WTC11 (cell line): ENCODE results near the gene DNAJC9. TPM values are rescaled to one million over a fixed set of nuclear protein-coding genes. Genes with fewer than 3 reads are reported as not detected.

Experiments
- ATAC-seq: fragments of 200-7000 bp; cut with Tn5 transposase; 2 replicates; pipeline ENCODE4 v1.10.0; 2021; ENCODE audit warnings: mild to moderate bottlenecking, moderate library complexity
- CTCF ChIA-PET: fragments of 300-600 bp; sonication (Branson Sonifier 250); formaldehyde crosslinking; loops from one replicate; lab custom pipeline; 2021; ENCODE audit warnings: antibody characterized with exemption; lab: Charles Lee
- POLR2A ChIA-PET: fragments of 350-600 bp; sonication (Branson Sonifier 250); formaldehyde crosslinking; loops from one replicate; lab custom pipeline; 2021; ENCODE audit warnings: antibody characterized with exemption; lab: Charles Lee
- DNase-seq: peaks from one replicate; pipeline ENCODE4 v3.0.0; 2021; ENCODE audit warnings: low spot score
- H3K27ac Mint-ChIP-seq: 2 replicates; pipeline ENCODE4 v1.8.0; 2021; ENCODE audit warnings: mixed read lengths
- H3K27me3 Mint-ChIP-seq: 2 replicates; pipeline ENCODE4 v1.8.0; 2021; ENCODE audit warnings: low read depth, mild to moderate bottlenecking, moderate library complexity, mixed read lengths
- H3K36me3 Mint-ChIP-seq: 2 replicates; pipeline ENCODE4 v1.8.0; 2021; ENCODE audit warnings: mixed read lengths
- H3K4me1 Mint-ChIP-seq: 2 replicates; pipeline ENCODE4 v1.8.0; 2022; ENCODE audit warnings: mixed read lengths
- H3K4me3 Mint-ChIP-seq: 2 replicates; pipeline ENCODE4 v1.8.0; 2021; ENCODE audit warnings: mild to moderate bottlenecking, moderate library complexity, mixed read lengths
- H3K9me3 Mint-ChIP-seq: 2 replicates; pipeline ENCODE4 v1.8.0; 2021; ENCODE audit warnings: mixed read lengths
- ATF3 ChIP-seq: sonication (generic); formaldehyde crosslinking; conservative IDR thresholded peaks from 2 replicates; pipeline ENCODE4 v1.8.1; 2022; ENCODE audit warnings: mild to moderate bottlenecking, missing genetic modification reagents
- ATF6 ChIP-seq: sonication (generic); formaldehyde crosslinking; IDR thresholded peaks from 2 replicates; pipeline ENCODE4 v1.8.1; 2023; ENCODE audit warnings: mild to moderate bottlenecking, missing genetic modification reagents
- CBFB ChIP-seq: sonication (generic); formaldehyde crosslinking; IDR thresholded peaks from 2 replicates; pipeline ENCODE4 v1.8.1; 2022; ENCODE audit warnings: mild to moderate bottlenecking, low read depth, missing genetic modification reagents
- CREM ChIP-seq: sonication (generic); formaldehyde crosslinking; IDR thresholded peaks from 2 replicates; pipeline ENCODE4 v1.8.1; 2022; ENCODE audit warnings: mild to moderate bottlenecking, missing genetic modification reagents, moderate library complexity
- ELF4 ChIP-seq: sonication (generic); formaldehyde crosslinking; IDR thresholded peaks from 2 replicates; pipeline ENCODE4 v1.8.1; 2022; ENCODE audit warnings: low read depth, mild to moderate bottlenecking, moderate library complexity, missing genetic modification reagents
- ESRRA ChIP-seq: sonication (generic); formaldehyde crosslinking; IDR thresholded peaks from 2 replicates; pipeline ENCODE4 v1.8.1; 2022; ENCODE audit warnings: mild to moderate bottlenecking, missing genetic modification reagents, borderline replicate concordance
- FOXP4 ChIP-seq: sonication (generic); formaldehyde crosslinking; IDR thresholded peaks from 2 replicates; pipeline ENCODE4 v1.8.0; 2022; ENCODE audit warnings: mild to moderate bottlenecking, missing genetic modification reagents
- HMGA2 ChIP-seq: fragments of 250-450 bp; sonication (Bioruptor Pico); IDR thresholded peaks from 2 replicates; pipeline ENCODE4 v1.4.0; 2021; ENCODE audit warnings: mild to moderate bottlenecking, moderate library complexity
- IRF2 ChIP-seq: sonication (generic); formaldehyde crosslinking; IDR thresholded peaks from 2 replicates; pipeline ENCODE4 v1.8.0; 2022; ENCODE audit warnings: low read depth, missing genetic modification reagents, borderline replicate concordance
- JUN ChIP-seq: sonication (generic); formaldehyde crosslinking; IDR thresholded peaks from 2 replicates; pipeline ENCODE4 v1.8.0; 2023; ENCODE audit warnings: mild to moderate bottlenecking, missing genetic modification reagents
- KAT7 ChIP-seq: sonication (generic); formaldehyde crosslinking; IDR thresholded peaks from 2 replicates; pipeline ENCODE4 v1.8.1; 2023; ENCODE audit warnings: missing genetic modification reagents, mild to moderate bottlenecking, borderline replicate concordance
- MAX ChIP-seq: sonication (generic); formaldehyde crosslinking; IDR thresholded peaks from 2 replicates; pipeline ENCODE4 v1.8.0; 2022; ENCODE audit warnings: mild to moderate bottlenecking, missing genetic modification reagents
- MYBL2 ChIP-seq: sonication (generic); formaldehyde crosslinking; IDR thresholded peaks from 2 replicates; pipeline ENCODE4 v1.8.1; 2023; ENCODE audit warnings: mild to moderate bottlenecking, moderate library complexity, missing genetic modification reagents
- NFATC4 ChIP-seq: fragments of 250-450 bp; sonication (Bioruptor Pico); IDR thresholded peaks from 2 replicates; pipeline ENCODE4 v1.9.0; 2021; ENCODE audit warnings: mild to moderate bottlenecking
- NR1H2 ChIP-seq: sonication (generic); formaldehyde crosslinking; IDR thresholded peaks from 2 replicates; pipeline ENCODE4 v1.9.0; 2021; ENCODE audit warnings: mild to moderate bottlenecking, moderate library complexity, missing genetic modification reagents
- NR2C2 ChIP-seq: sonication (generic); formaldehyde crosslinking; IDR thresholded peaks from 2 replicates; pipeline ENCODE4 v1.8.0; 2022; ENCODE audit warnings: mild to moderate bottlenecking, missing genetic modification reagents
- RORB ChIP-seq: fragments of 250-450 bp; sonication (Bioruptor Pico); IDR thresholded peaks from 2 replicates; pipeline ENCODE4 v1.9.0; 2021; ENCODE audit warnings: mild to moderate bottlenecking
- SMAD3 ChIP-seq: sonication (generic); formaldehyde crosslinking; IDR thresholded peaks from 2 replicates; pipeline ENCODE4 v1.8.0; 2022; ENCODE audit warnings: missing genetic modification reagents, mild to moderate bottlenecking, borderline replicate concordance
- SP1 ChIP-seq: sonication (generic); formaldehyde crosslinking; conservative IDR thresholded peaks from 2 replicates; pipeline ENCODE4 v1.8.1; 2022; ENCODE audit warnings: missing genetic modification reagents
- TEAD1 ChIP-seq: sonication (generic); formaldehyde crosslinking; IDR thresholded peaks from 2 replicates; pipeline ENCODE4 v1.8.0; 2022; ENCODE audit warnings: mild to moderate bottlenecking, missing genetic modification reagents
- USF2 ChIP-seq: sonication (generic); formaldehyde crosslinking; IDR thresholded peaks from 2 replicates; pipeline ENCODE4 v1.8.1; 2023; ENCODE audit warnings: mild to moderate bottlenecking, missing genetic modification reagents, moderate library complexity
- ZNF121 ChIP-seq: sonication (generic); formaldehyde crosslinking; IDR thresholded peaks from 2 replicates; pipeline ENCODE4 v1.8.0; 2023; ENCODE audit warnings: missing genetic modification reagents
- ZNF263 ChIP-seq: sonication (generic); formaldehyde crosslinking; IDR thresholded peaks from 2 replicates; pipeline ENCODE4 v1.8.1; 2022; ENCODE audit warnings: low read depth, mild to moderate bottlenecking, moderate library complexity, missing genetic modification reagents
- ZNF281 ChIP-seq: sonication (generic); formaldehyde crosslinking; IDR thresholded peaks from 2 replicates; pipeline ENCODE4 v1.8.0; 2023; ENCODE audit warnings: mild to moderate bottlenecking, missing genetic modification reagents
- total RNA-seq: library from RNA; stranded (reverse); gene quantifications from 3 replicates; pipeline ENCODE4 v1.2.3, GENCODE V29; 2021

Gene DNAJC9
- total RNA-seq, 1 experiment from 2014 or later, result 32.4 TPM

- TF ChIP-seq ELF4 (CRISPR knock-in tag) (no peak), HMGA2 (CRISPR knock-in tag) (no peak), RORB (CRISPR knock-in tag) (no peak), NR1H2 (CRISPR knock-in tag) (no peak), SP1 (CRISPR knock-in tag) (no peak), SMAD3 (CRISPR knock-in tag) (no peak), IRF2 (CRISPR knock-in tag) (no peak), USF2 (CRISPR knock-in tag) (no peak), ATF3 (no peak), MYBL2 (CRISPR knock-in tag) (no peak)
These were observed 40.4 kb upstream of the DNAJC9 start (continued) for GRCh38 chr10:73287441-73287840.

- CTCF ChIA-PET, result no interaction called here
- DNase-seq (no peak), ATAC-seq (no peak)
- Mint-ChIP-seq H3K4me3 (no peak overlapping the region), H3K27ac (no peak overlapping the region), H3K36me3 (no peaks in the 10 kb centered on the region), H3K27me3 (no peaks in the 10 kb centered on the region; the same call in 1 of the 2 replicates), H3K4me1 (peaks cover 5% of the 10 kb centered on the region; the same call in 1 of the 2 replicates), H3K9me3 (no peaks in the 10 kb centered on the region)
- POLR2A ChIA-PET, result no interaction called here
- no peak for TF ChIP-seq NR2C2 (CRISPR knock-in tag)
- TF ChIP-seq FOXP4 (CRISPR knock-in tag), result no peak
- TF ChIP-seq CBFB (CRISPR knock-in tag), result no peak
- TF ChIP-seq JUN (CRISPR knock-in tag), result no peak
- no peak for TF ChIP-seq ATF6 (CRISPR knock-in tag)
- no peak for TF ChIP-seq ZNF121
- TF ChIP-seq SP1 (CRISPR knock-in tag), result no peak
- TF ChIP-seq ZNF263, result no peak
- TF ChIP-seq ATF3, result no peak
- no peak for TF ChIP-seq ZNF281 (CRISPR knock-in tag)
- TF ChIP-seq TEAD1, result no peak
- TF ChIP-seq NFATC4 (CRISPR knock-in tag), result no peak
- TF ChIP-seq ESRRA (CRISPR knock-in tag), result no peak
- no peak for TF ChIP-seq MAX (CRISPR knock-in tag)
- TF ChIP-seq KAT7 (CRISPR knock-in tag), result no peak
- no peak for TF ChIP-seq CREM
These were observed 34.0 kb upstream of the DNAJC9 start for GRCh38 chr10:73281097-73281496.
